HFF-Myc (cell line): Measurements from ENCODE around the gene KLHL42.
"Not testable (repeated sequence)": the region's sequence is repeated elsewhere in the genome, so short reads cannot be mapped to it uniquely, and the experiment has no call there.

Experiments
- DNase-seq: peaks from one replicate; pipeline ENCODE4 v3.0.0-alpha.2; 2011; ENCODE audit warnings: low read depth; ENCODE audit errors: extremely low read depth
- H3K4me3 ChIP-seq: replicated peaks from 2 replicates; pipeline ENCODE4 v1.5.1; 2011; ENCODE audit warnings: low read depth, mild to moderate bottlenecking, control low read depth, low read length
- TF ChIP-seq, protein P1 (sequence below): IDR thresholded peaks from 2 replicates; pipeline ENCODE4 v1.5.1; 2012; ENCODE audit warnings: mild to moderate bottlenecking, low read depth, low read length, control low read depth; ENCODE audit errors: missing control alignments

The KLHL42 gene, protein sequence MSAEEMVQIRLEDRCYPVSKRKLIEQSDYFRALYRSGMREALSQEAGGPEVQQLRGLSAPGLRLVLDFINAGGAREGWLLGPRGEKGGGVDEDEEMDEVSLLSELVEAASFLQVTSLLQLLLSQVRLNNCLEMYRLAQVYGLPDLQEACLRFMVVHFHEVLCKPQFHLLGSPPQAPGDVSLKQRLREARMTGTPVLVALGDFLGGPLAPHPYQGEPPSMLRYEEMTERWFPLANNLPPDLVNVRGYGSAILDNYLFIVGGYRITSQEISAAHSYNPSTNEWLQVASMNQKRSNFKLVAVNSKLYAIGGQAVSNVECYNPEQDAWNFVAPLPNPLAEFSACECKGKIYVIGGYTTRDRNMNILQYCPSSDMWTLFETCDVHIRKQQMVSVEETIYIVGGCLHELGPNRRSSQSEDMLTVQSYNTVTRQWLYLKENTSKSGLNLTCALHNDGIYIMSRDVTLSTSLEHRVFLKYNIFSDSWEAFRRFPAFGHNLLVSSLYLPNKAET

DNA sequence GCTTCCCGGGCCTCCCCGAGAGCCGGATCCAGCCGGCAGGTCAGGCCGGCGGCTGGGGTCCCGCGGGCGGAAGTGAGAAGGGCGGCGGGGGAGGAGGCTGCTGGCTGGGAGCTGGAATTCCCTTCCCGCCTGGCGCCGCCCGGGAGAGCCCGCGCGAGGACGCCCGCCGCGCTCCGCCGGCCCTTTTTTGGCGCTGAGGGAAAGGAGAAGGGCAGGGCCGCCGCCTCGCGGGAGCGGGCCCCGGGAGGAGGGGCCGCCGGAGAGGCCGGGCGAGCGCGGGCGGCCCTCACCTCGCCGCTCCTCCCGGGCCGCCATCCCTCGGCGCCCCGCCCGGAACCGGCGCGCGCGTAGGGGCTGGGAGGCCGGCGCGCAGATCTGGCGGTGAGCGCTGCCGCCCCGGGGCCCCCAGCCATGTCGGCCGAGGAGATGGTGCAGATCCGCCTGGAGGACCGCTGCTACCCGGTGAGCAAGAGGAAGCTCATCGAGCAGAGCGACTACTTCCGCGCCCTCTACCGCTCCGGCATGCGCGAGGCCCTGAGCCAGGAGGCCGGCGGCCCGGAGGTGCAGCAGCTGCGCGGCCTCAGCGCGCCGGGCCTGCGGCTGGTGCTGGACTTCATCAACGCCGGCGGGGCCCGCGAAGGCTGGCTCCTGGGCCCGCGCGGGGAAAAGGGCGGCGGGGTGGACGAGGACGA is at the start of gene KLHL42, which contains the start of gene MANSC4:
Gene KLHL42, plus strand, starts transcription at position 314 of the 692 bp plus-strand sequence. Its CDS starts 98 bp downstream, at position 412.
Gene MANSC4, minus strand, starts transcription at position 317 of the 692 bp plus-strand sequence. CDS start 8,960 bp downstream, outside the sequence.
- peak within 1 kb of the TSS; percentile 71 for H3K4me3 ChIP-seq
- no peak for DNase-seq
- TF ChIP-seq, protein P1, sequence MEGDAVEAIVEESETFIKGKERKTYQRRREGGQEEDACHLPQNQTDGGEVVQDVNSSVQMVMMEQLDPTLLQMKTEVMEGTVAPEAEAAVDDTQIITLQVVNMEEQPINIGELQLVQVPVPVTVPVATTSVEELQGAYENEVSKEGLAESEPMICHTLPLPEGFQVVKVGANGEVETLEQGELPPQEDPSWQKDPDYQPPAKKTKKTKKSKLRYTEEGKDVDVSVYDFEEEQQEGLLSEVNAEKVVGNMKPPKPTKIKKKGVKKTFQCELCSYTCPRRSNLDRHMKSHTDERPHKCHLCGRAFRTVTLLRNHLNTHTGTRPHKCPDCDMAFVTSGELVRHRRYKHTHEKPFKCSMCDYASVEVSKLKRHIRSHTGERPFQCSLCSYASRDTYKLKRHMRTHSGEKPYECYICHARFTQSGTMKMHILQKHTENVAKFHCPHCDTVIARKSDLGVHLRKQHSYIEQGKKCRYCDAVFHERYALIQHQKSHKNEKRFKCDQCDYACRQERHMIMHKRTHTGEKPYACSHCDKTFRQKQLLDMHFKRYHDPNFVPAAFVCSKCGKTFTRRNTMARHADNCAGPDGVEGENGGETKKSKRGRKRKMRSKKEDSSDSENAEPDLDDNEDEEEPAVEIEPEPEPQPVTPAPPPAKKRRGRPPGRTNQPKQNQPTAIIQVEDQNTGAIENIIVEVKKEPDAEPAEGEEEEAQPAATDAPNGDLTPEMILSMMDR, result no peak

DNA sequence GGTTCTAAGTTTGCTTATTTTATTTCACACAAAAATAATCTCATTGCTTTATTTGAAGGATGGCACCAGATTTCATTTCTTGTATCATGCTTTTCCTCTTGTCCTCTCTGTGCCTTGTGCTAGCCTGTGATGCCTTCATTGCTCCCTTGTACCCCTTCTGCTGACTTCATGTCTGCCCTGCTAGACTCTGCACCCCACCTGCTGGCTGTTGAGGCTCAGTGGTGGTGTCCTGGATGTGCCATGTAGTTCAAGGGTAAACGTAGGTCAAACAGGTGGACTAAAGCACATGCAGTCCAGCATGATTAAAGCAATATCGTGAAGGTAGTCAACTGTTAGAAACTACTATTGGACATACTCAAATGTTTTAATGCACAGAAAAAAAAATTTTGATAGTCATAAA is 47.8 kb upstream of the KLHL42 start:
- no peak for DNase-seq
- TF ChIP-seq, protein P1, result peak; percentile 22
- no peak overlapping the region for H3K4me3 ChIP-seq

DNA sequence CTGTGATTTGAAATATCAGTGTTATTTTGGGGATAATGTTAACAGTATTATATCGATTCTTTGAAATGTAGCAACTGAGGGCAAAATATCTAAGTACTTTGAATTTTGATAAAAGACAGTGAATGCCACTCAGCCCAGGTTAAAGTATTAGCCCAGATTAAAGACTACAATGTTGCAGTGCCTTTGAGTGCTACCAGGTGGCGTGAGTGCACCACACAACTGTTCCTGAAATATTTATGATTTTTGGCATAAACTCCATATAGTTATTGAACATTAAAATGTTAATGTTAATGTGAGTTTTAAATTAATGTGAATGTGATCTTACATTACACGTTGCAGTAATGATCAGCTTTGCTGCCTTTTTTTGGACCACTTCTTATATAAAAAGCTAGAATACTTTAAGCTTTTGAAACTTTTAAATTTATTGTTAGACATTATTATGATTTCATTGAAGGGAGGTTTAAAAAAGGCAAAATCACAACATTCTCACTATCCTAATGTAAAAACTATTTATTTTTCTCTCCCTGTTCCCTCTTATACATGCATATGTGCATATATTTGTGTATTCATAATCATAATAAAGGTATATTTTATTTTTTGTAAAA is 46.9 kb upstream of the KLHL42 start:
- H3K4me3 ChIP-seq, result no peak overlapping the region
- no peak for DNase-seq
- TF ChIP-seq, protein P1, result peak; percentile 70

DNA sequence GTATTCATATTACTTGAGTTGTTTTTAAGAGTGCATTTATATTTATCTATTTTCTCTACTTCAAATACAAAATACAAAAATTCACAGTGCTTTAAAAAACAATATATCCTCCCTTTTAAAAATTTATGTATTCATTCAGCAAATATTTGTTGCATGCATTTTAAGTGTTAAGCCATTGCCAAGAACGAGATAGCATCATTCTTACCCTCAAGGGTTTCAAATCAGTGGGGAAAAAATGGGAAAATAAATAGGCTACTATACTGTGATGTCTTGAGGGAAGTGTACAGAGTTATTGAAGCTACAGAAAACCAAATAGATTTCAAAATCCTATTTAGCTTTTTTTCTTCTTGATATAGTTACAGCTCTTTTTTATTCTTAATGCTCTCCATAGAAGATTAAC is 46.2 kb upstream of the KLHL42 start:
- H3K4me3 ChIP-seq, result no peak overlapping the region
- TF ChIP-seq, protein P1, result no peak
- no peak for DNase-seq

DNA sequence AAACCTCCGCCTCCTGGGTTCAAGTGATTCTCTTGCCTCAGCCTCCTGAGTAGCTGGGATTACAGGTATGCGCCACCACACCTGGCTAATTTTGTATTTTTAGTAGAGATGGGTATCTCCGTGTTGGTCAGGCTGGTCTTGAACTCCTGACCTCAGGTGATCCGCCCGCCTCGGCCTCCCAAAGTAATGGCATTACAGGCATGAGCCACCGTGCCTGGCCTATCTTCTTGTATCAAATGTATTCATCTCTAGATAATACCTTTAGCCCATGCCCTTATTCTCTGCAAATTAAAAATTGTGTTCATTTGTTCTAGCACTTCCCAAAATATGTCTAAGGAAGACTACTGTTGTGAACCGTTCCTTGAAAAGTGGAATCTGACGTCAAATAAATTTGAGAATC is 45.7 kb upstream of the KLHL42 start:
- not testable (repeated sequence) for H3K4me3 ChIP-seq, DNase-seq

DNA sequence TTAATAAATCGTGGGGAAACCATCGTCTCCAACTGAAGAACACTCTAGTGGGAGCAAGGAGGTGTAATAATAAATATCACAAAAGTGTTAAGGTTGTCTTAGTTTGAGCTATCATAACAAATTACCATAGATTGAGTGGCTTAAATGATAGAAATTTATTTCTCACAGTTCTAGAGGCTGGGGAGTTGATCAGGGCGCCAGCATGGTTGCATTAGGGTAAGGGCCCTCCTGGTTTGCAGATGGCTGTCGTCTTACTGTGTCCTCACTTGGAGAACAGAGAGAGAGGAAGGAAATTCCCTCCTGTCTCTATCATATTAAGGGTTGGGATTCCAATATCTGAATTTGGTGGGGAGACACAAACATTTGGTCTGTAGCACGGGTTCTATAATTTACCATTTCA is 36.4 kb upstream of the KLHL42 start:
- no peak overlapping the region for H3K4me3 ChIP-seq
- no peak for DNase-seq
- TF ChIP-seq, protein P1, result no peak

DNA sequence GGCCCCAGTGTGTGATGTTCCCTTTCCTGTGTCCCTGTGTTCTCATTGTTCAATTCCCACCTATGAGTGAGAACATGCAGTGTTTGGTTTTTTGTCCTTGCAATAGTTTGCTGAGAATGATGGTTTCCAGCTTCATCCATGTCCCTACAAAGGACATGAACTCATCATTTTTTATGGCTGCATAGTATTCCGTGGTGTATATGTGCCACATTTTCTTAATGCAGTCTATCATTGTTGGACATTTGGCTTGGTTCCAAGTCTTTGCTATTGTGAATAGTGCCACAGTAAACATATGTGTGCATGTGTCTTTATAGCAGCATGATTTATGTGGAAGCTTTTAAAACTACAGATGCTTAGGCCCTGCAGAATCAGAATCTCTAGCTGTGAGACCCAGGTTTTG is 34.3 kb upstream of the KLHL42 start:
- not testable (repeated sequence) for DNase-seq, H3K4me3 ChIP-seq
